Chondrocyte (in vitro differentiated cells): ENCODE data around the gene FCHO1. TPM values are rescaled to one million over a fixed set of nuclear protein-coding genes. Genes with fewer than 3 reads are reported as not detected.

ENCODE experiments used
- DNase-seq: peaks from one replicate; pipeline ENCODE4 v3.0.0; 2021; ENCODE audit warnings: mixed read lengths, low spot score
- H3K27ac Mint-ChIP-seq: one replicate; pipeline ENCODE4 v1.8.0; 2021; ENCODE audit warnings: mild to moderate bottlenecking, moderate library complexity, mixed read lengths; ENCODE audit not compliant: unreplicated experiment
- H3K27me3 Mint-ChIP-seq: 2 replicates; pipeline ENCODE4 v1.8.0; 2021; ENCODE audit warnings: low read depth, mixed read lengths
- H3K36me3 Mint-ChIP-seq: 2 replicates; pipeline ENCODE4 v1.8.0; 2021; ENCODE audit warnings: low read depth, mixed read lengths
- H3K4me1 Mint-ChIP-seq: 2 replicates; pipeline ENCODE4 v1.8.0; 2021; ENCODE audit warnings: low read depth, mild to moderate bottlenecking, mixed read lengths
- H3K4me3 Mint-ChIP-seq: one replicate; pipeline ENCODE4 v1.8.0; 2021; ENCODE audit warnings: mild to moderate bottlenecking, moderate library complexity, mixed read lengths; ENCODE audit not compliant: unreplicated experiment
- H3K9me3 Mint-ChIP-seq: 2 replicates; pipeline ENCODE4 v1.8.0; 2021; ENCODE audit warnings: low read depth, mixed read lengths
- CTCF ChIP-seq: fragments of 200-600 bp; sonication (generic); IDR thresholded peaks from 2 replicates; pipeline ENCODE4 v1.5.0; 2021; ENCODE audit warnings: antibody characterized with exemption, mild to moderate bottlenecking, moderate library complexity
- total RNA-seq: library from RNA; stranded (reverse); gene quantifications from 3 replicates; pipeline ENCODE4 v1.2.1, GENCODE V29; 2021

The FCHO1 gene
- total RNA-seq, 1 donor from 2014 or later = 0.70 TPM

DNA sequence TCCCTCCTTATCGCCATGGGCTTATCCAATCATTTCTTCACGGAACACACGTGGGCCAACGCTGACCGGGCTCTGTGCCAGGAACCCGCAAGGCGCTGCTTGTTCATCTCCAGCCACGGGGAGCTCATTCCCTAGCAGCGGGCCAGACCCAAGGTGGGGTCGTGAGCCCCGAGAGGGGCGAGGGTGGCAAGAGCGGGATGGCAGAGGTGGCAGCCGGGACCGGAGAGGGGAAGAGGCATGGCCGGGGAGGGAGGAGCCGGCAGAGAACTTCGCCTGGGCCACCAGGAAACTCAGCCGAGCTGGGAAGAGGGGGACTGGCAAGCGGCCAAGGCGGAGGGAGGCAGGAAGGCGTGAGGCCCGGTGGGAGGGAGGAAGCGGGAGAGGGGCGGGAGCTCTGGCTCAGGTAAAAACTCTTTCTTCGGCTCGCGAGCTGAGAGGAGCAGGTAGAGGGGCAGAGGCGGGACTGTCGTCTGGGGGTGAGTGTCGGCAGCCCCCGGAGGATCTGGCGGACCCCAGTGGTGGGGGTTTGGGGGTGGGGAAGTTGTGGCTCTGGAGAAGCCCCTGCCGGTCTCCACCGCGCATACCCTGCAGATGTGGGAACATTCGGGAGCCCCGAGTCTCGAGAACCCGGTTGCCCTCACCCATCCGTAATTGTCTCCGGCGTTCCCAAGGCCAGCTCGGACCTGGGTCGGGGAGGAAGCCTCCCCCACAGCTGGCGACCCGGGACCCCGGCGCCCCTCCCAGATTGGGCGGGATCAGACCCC is 43.6 kb downstream of the FCHO1 start, which contains the start of gene B3GNT3:
Gene B3GNT3 (plus strand): TSS at position 408 of the 764 bp plus-strand sequence. CDS start 12,670 bp downstream, outside the sequence.
- no peaks in the 10 kb centered on the region for H3K9me3 Mint-ChIP-seq
- H3K4me1 Mint-ChIP-seq = peaks cover 5% of the 10 kb centered on the region
- H3K27me3 Mint-ChIP-seq = peaks cover 28% of the 10 kb centered on the region
- no peak for TF ChIP-seq CTCF
- H3K36me3 Mint-ChIP-seq = no peaks in the 10 kb centered on the region
- no peak within 1 kb of the TSS for H3K4me3 Mint-ChIP-seq
- H3K27ac Mint-ChIP-seq = no peak within 1 kb of the TSS
- no peak for DNase-seq

GRCh38 chr19:17795495-17795856 is 44.2 kb downstream of the FCHO1 start:
- Mint-ChIP-seq H3K27ac (no peak overlapping the region), H3K36me3 (no peaks in the 10 kb centered on the region), H3K27me3 (peaks cover 28% of the 10 kb centered on the region), H3K4me1 (peaks cover 5% of the 10 kb centered on the region), H3K9me3 (no peaks in the 10 kb centered on the region), H3K4me3 (no peak overlapping the region)
- no peak for DNase-seq
- no peak for TF ChIP-seq CTCF

GRCh38 chr19:17796013-17796837 is 44.9 kb downstream of the FCHO1 start:
- no peak for DNase-seq
- Mint-ChIP-seq H3K36me3 (no peaks in the 10 kb centered on the region), H3K9me3 (no peaks in the 10 kb centered on the region), H3K27ac (no peak overlapping the region), H3K4me3 (no peak overlapping the region), H3K4me1 (peaks cover 5% of the 10 kb centered on the region), H3K27me3 (peaks cover 31% of the 10 kb centered on the region)
- TF ChIP-seq CTCF = no peak

DNA sequence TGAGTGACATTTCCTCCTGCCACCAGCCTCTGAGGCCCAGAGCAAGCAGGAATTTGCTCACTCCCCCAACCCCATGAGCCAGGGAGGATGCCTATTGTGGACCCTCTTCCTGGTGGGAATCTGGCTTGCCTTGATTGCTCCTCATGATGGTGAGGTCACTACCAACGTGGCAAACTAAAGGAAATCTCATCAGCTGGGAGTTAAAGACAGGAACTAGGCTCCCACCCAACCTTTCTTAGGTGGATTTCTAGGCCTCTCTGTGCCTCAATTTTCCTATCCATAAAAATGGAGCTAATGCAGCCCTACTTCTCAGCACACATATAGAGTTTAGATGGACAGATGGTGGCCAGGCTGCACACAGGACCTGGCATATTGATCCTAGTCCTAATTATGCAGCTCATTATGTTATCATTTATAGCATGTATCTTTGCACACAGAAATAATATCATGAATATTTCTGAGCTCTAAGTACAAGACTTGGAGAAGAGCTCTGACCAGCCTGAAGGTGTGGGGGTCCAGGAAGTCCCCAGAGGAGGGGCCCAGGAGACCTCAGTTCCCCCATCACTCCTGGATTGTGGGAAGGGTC is 45.7 kb downstream of the FCHO1 start:
- Mint-ChIP-seq H3K4me3 (no peak overlapping the region), H3K9me3 (no peaks in the 10 kb centered on the region), H3K27ac (no peak overlapping the region), H3K4me1 (peaks cover 5% of the 10 kb centered on the region), H3K36me3 (no peaks in the 10 kb centered on the region), H3K27me3 (peaks cover 28% of the 10 kb centered on the region)
- TF ChIP-seq CTCF = no peak
- no peak for DNase-seq
